Prostate gland (tissue), 2 donors: ENCODE data around the gene TAS2R16. TPM values are rescaled to one million over a fixed set of nuclear protein-coding genes. Genes with fewer than 3 reads are reported as not detected.

Source experiments
- DNase-seq: peaks from one replicate; pipeline ENCODE4 v3.0.0-alpha.2; 2019; ENCODE audit warnings: low spot score
- H3K27ac ChIP-seq, 2 donors: fragments of 200-600 bp; sonication (generic); 2 replicates each; pipeline ENCODE4 v1.5.1; 2017 to 2019
- H3K27me3 ChIP-seq: fragments of 200-600 bp; sonication (generic); replicated peaks from 2 replicates; pipeline ENCODE4 v1.5.1; 2019; ENCODE audit not compliant: insufficient read depth
- H3K36me3 ChIP-seq, 2 donors: fragments of 200-600 bp; sonication (generic); 1 replicate in 1 of 2; 2 replicates in 1 of 2; pipeline versions ENCODE4 v1.5.1 to v1.8.1; 2017 to 2019
- H3K4me1 ChIP-seq: fragments of 200-600 bp; sonication (generic); replicated peaks from 2 replicates; pipeline ENCODE4 v1.5.1; 2019
- H3K4me3 ChIP-seq, 2 donors: fragments of 200-600 bp; sonication (generic); 2 replicates each; pipeline ENCODE4 v1.5.1; 2017 to 2019
- H3K9me3 ChIP-seq: fragments of 200-600 bp; sonication (generic); 2 replicates; pipeline ENCODE4 v1.5.1; 2017
- CTCF ChIP-seq, 4 experiments: fragments of 200-600 bp in 2 of 4; fragments of 450-650 bp in 2 of 4; sonication (generic) in 2 of 4; IDR thresholded peaks; 1 replicate in 3 of 4; 2 replicates in 1 of 4; pipeline ENCODE4 v1.5.1; 2016 to 2019; ENCODE audit warnings: antibody characterized with exemption in 4 of 4, mild to moderate bottlenecking in 2 of 4, moderate library complexity in 2 of 4
- POLR2A ChIP-seq: fragments of 450-650 bp; IDR thresholded peaks from one replicate; pipeline ENCODE4 v1.6.1; 2016; ENCODE audit warnings: antibody characterized with exemption, mild to moderate bottlenecking
- POLR2AphosphoS5 ChIP-seq: sonication (generic); formaldehyde crosslinking; IDR thresholded peaks from one replicate; pipeline ENCODE4 v1.6.1; 2017; ENCODE audit warnings: antibody characterized with exemption
- WGBS: methylation state at CpG from one replicate; pipeline ENCODE4 v1.1.5; 2018; 5-methylcytosine and 5-hydroxymethylcytosine counted together
- intact Hi-C: fragments of 100-400 bp; cut with DNase I; formaldehyde crosslinking; loops from one replicate; pipeline ENCODE4 v1.14.2; 2022
- total RNA-seq, 2 donors: library from RNA; depleted of rRNA; stranded (reverse); fragments of >200 nt; gene quantifications; one replicate each; pipeline ENCODE4 v1.1.0, GENCODE V29; 2016

The TAS2R16 gene
- total RNA-seq, 2 donors from 2014 or later, result not detected

- Histone ChIP-seq H3K27me3 (no peaks in the 10 kb centered on the region), H3K9me3 (no peaks in the 10 kb centered on the region), H3K4me1 (no peaks in the 10 kb centered on the region), H3K4me3 (no peak overlapping the region), H3K27ac (no peak overlapping the region), H3K36me3 (no peaks in the 10 kb centered on the region)
- intact Hi-C loops, result loop anchor here (10.0 kb wide), 1 partner anchor 392 kb away; no protein-coding TSS in a partner anchor
- no peak for DNase-seq
- 48% methylated on average over 1 of the region's 1 CpG for WGBS
- TF ChIP-seq CTCF (IDR thresholded peaks at IDR 0.05) (no peak), POLR2A (no peak), POLR2AphosphoS5 (no peak)
These were observed 27.1 kb upstream of the TAS2R16 start for GRCh38 chr7:123022576-123022975.

GRCh38 chr7:123012435-123012834, 16.9 kb upstream of the TAS2R16 start:
- TF ChIP-seq POLR2AphosphoS5 (no peak), POLR2A (no peak), CTCF (IDR thresholded peaks at IDR 0.05) (no peak)
- no peaks in the 10 kb centered on the region for H3K9me3 ChIP-seq
- H3K27me3 ChIP-seq, result no peaks in the 10 kb centered on the region
- DNase-seq, result no peak
- intact Hi-C loops, result no loop called here
- no peak overlapping the region for H3K27ac ChIP-seq
- H3K4me3 ChIP-seq, result no peak overlapping the region
- H3K36me3 ChIP-seq, result no peaks in the 10 kb centered on the region
- H3K4me1 ChIP-seq, result no peaks in the 10 kb centered on the region

- DNase-seq, result no peak
- H3K9me3 ChIP-seq, result no peaks in the 10 kb centered on the region
- TF ChIP-seq POLR2A (no peak), POLR2AphosphoS5 (no peak), CTCF (IDR thresholded peaks at IDR 0.05) (no peak)
- WGBS, result 38% methylated on average over 2 of the region's 2 CpGs
- intact Hi-C loops, result no loop called here
- H3K36me3 ChIP-seq, result no peaks in the 10 kb centered on the region
- no peak overlapping the region for H3K27ac ChIP-seq
- no peaks in the 10 kb centered on the region for H3K4me1 ChIP-seq
- no peak overlapping the region for H3K4me3 ChIP-seq
- H3K27me3 ChIP-seq, result no peaks in the 10 kb centered on the region
These were observed 16.4 kb upstream of the TAS2R16 start for GRCh38 chr7:123011766-123012369.

GRCh38 chr7:123004931-123005330, 9.4 kb upstream of the TAS2R16 start:
- no peaks in the 10 kb centered on the region for H3K9me3 ChIP-seq
- intact Hi-C loops, result no loop called here
- 78% methylated on average over 1 of the region's 1 CpG for WGBS
- no peaks in the 10 kb centered on the region for H3K36me3 ChIP-seq
- TF ChIP-seq POLR2A, result no peak
- TF ChIP-seq CTCF (IDR thresholded peaks at IDR 0.05), result no peak
- TF ChIP-seq POLR2AphosphoS5, result no peak
- DNase-seq, result no peak
- no peaks in the 10 kb centered on the region for H3K4me1 ChIP-seq
- no peak overlapping the region for H3K4me3 ChIP-seq
- no peak overlapping the region for H3K27ac ChIP-seq
- H3K27me3 ChIP-seq, result no peaks in the 10 kb centered on the region

GRCh38 chr7:123003539-123004126, 8.1 kb upstream of the TAS2R16 start:
- Histone ChIP-seq H3K9me3 (no peaks in the 10 kb centered on the region), H3K36me3 (no peaks in the 10 kb centered on the region), H3K27me3 (no peaks in the 10 kb centered on the region), H3K27ac (no peak overlapping the region), H3K4me3 (no peak overlapping the region), H3K4me1 (no peaks in the 10 kb centered on the region)
- DNase-seq, result no peak
- no peak for TF ChIP-seq CTCF (IDR thresholded peaks at IDR 0.05)
- no peak for TF ChIP-seq POLR2A
- no peak for TF ChIP-seq POLR2AphosphoS5
- 59% methylated on average over 5 of the region's 5 CpGs for WGBS
- intact Hi-C loops, result no loop called here
